IPS-NIHi11 (cell line): Measurements from ENCODE around the gene TANC1.

Source experiments
- DNase-seq: peaks from one replicate; pipeline ENCODE4 v3.0.0; 2012; ENCODE audit warnings: mixed read lengths, low spot score

The TANC1 gene

DNA sequence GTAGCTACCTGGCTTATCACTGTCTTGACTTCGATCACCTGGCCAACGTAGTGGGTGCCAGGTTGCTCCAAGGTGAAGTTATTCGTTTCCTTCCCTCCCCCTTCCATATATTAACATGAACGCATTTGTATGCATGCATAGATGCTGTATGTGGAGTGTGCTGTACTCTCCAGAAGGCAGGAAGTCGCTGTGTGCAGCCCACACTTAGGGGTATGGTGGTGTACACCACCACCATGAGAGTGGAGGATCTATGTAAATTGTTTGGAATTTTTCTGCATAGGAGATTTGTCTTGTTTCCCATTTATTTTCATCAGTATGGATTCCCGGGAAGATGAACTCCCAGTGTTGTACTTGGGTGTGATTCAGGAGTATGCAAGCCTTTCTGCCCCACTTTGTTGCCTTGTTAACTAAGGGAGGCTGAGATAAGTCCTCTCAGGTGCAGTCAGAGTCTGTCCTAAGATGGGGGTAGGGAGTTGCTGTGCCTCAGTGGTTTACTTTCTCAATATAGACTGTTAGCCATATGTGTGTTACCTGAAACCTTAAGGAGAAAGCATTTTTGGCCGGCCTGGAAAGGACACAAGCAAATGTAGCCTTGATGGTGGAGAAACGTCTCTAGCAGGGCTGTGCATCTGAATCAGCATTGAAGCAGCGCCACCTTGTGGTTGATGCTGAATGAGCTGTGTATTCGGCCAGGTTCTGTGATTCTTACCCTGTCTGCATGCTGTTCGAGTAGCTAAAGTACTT, 149.8 kb downstream of the TANC1 start:
- peak; percentile 74 for DNase-seq

DNA sequence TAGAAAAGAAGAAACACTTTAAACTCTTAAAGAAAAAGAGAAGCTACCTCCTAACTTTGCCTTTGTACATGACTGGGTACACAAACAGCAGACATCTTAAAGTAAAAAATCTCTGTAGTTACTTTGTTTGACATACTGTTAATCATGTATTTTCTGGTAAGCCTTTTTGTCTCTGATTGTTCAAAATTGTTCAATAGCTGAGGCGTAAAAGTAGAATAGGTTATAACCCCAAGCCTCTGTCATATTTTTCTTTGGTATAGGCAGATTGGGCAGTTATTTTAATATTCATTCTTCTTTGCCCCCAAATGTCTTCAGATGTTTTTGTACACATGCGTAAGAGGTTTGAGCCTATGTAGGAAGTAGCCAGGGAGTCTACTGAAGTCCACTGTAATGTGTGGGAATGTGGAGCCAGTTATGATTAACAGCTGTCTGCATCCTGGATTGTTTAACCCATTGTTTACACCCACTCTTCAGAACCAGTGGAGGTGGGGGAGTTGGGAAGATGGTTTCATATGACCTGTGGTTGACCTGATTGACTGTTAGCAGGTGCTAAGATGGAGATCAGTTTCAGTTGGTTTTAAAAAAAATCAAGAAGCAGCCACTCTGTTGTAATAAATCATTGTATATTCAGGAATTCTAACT, 150.5 kb downstream of the TANC1 start:
- DNase-seq = no peak

DNA sequence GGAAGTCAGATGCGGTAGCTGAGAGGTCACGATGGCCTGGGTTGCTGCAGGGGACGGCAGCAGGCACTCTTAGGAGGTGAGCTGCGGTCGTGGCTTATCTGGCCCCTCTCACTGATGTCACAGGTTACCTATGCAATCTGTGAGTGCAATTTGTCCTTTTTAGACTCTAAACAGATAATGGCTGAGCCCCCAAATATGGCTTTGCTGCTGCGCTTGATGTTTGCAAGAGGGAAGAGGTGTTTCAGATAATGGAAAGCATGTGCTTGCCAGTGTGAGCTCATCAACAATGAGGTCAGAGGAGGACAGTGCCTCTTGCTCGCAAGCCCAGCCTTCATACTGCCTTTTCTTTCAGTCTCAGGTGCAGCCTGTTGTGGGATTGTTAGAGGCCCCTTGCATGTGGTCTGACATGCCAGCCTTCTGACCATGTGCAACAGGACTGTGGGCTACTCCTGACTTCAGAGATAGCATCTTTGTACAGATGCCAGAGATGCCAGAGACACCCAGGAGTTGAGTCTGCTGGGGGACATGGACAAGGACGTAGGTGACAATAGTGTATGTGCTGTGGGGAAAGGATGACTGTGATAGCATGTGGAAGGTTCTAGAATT, 151.3 kb downstream of the TANC1 start:
- no peak for DNase-seq

DNA sequence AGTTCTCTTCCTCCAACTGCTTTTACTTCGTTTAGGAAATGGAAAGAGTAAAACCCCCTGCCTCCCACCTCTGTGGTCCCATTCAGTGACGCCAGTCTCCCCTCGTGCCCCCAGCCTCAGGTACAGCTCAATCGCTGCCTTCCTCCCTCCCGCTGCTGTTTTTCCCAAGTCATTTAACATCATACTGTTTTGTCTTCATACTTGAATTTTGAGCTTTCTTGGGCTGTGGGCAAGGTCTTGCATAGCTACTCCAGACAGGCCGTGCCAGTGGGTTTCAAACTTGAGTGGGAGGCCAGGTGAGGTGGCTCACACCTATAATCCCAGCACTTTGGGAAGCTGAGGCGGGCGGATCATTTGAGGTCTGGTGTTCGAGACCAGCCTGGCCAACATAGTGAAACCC, 155.3 kb downstream of the TANC1 start:
- DNase-seq = no peak

DNA sequence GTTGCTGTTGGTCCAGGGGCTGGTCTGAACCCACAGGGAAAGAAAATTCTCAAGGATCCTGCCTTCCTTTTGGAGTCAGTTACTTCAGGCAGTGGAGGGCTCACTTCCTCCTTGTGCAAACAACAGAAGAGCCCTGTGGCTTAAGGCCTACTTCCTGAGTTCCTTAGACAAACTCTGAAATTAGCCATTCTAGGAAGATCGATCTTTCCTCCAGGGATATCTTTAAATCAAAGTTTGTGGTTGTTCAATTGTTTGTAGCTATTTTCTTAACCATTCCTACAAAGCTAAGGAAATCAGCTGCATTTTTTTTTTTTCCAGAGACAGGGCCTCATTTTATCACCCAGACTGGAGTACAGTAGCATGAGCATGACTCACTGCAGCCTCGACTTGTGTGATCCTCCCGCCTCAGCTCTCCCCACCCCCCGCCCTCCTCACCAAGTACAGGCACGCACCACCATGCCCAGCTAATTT, 156.0 kb downstream of the TANC1 start:
- DNase-seq = no peak

DNA sequence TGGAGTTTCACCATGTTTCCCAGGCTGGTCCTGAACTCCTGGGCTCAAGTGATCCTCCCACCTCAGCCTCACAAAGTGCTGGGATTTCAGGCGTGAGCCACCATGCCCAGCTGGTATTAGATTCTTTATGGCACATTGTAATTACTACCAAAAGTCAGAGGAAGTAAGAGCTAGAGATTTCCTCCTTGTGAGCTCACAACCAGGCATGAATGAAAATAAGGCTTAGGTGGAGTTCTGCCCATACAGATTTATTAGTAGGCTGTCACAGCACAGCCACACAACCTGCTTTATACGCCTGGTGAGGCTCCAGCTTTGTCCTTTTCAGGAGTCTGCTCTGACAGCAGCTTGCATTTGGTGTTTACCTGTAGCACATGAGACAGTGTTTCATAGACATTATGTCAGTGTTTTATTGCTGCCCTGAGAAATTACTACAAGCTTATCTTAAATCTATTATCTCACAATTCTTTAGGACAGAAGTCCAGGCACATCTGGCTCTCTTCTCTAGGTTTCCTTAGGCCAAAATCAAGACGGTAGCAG, 156.6 kb downstream of the TANC1 start:
- no peak for DNase-seq

DNA sequence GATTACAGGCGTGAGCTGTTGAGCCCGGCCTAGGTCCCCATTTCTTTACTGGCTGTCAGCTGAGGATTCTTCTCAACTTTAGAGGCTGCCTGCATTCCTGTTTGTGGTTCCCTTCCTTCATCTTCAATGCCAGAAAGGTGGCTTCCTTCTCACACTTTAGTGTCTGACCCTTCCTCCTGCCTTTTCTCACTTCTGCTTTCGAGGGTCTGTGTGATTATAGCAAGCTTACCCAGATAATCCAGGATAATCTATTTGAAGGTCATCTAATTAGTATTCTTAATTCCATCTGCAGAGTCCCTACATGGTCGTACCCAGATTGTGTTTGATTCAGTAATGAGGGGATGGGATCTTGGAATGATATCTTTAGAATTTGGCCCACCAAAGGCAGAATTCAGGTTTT, 157.4 kb downstream of the TANC1 start:
- DNase-seq = no peak

DNA sequence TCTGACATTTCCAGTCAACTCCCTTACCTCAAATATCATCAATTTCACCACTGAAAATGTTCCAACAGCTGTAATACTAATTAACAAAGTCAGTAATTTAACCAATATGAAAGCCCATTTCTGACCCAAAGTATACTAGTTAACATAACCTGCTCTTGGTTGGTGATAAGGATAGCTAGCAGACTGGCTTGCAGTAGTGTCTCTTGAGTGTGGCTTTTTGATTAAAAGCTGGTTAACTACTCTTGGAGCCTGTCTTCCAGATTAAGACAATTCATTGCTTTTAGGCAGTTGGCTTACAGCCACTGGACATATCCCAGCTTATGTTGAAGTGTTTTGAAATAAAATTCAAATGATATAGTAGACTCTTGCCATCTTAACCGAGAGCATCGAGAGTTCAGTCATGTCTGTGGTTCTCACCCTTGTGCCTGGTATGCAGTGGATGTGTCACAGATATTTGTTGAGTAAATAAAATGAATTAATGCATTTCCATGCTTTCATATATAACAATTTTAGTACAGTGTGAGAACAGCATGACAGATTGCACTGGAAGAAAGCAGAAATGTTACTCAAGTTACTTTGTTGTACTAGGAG, 158.1 kb downstream of the TANC1 start:
- no peak for DNase-seq

DNA sequence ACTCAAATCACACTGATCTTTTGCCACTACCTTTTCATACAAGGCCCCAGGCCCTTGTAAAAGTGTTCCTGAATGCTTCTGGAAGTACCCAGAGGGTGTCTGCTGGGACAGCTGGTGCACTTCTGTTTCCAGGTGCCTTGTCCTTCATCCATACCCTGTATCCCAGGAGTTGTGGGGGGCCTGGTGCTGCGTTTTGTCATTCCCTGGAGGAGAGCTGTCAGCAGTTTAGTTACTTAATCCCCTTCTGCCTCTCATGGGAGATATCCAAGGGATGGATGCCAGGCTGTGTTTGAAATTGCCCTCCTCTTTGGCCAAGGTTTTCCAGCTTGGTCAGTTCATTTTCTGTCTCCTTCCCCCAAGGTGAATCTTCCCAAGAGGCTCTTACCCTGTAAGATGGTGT, 159.8 kb downstream of the TANC1 start:
- no peak for DNase-seq

DNA sequence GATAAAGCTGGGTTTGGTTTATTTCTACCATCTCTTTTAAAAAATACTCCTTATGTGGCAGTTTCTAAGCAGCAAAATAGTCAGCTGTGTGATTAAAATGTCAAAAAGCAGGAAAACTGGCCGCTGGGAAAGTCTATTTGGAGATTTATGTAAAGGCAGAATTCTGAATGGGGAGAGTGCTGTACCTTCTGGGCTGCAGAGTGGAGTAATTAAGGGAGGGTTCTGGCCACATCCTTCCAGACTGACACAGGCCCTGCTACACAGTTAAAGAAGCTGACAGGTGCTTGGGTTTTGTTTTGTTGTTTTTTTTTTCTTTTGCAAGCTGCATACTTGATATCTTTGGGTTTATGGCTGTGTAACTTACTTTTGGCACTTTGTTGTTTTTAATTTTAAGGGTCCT, 160.8 kb downstream of the TANC1 start:
- no peak for DNase-seq

DNA sequence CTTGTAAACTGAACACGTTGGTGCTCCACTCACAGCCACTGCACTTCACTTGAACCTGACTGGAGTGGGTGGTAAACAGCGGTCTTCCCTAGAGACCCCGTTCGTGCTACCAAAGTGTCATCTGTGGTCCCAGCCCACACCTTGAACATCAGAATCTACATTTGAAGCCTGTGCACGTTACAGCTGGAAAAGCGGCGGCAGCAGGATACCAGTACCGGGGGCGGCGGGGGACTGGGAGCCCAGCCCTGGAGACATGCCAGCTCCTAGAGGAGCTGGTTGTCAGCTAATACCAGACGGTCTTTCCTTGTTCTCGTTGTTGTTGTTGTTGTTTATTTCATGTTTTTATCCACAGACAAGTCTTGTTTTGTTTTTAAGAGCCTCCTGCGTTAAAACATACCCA, 161.4 kb downstream of the TANC1 start:
- DNase-seq = no peak

DNA sequence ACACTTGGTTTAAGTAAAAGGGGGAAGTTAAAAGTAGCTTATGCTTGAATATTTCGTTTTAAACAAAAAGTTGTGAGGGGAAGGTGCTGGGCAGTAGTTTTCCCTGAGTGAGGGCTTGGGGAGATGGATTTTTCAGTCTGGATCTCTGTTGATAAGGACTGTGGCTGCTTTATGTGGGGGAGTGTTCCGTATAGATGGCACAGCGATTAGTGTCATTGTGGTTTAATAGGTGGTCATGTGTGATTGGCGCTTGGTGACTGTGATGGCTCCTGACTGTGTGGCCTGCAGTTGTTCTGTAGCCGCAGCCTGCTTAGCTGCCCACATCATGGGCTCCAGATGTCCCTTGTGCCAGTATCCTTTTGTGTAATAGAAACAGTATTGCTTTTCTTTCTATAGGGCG, 161.9 kb downstream of the TANC1 start:
- no peak for DNase-seq

DNA sequence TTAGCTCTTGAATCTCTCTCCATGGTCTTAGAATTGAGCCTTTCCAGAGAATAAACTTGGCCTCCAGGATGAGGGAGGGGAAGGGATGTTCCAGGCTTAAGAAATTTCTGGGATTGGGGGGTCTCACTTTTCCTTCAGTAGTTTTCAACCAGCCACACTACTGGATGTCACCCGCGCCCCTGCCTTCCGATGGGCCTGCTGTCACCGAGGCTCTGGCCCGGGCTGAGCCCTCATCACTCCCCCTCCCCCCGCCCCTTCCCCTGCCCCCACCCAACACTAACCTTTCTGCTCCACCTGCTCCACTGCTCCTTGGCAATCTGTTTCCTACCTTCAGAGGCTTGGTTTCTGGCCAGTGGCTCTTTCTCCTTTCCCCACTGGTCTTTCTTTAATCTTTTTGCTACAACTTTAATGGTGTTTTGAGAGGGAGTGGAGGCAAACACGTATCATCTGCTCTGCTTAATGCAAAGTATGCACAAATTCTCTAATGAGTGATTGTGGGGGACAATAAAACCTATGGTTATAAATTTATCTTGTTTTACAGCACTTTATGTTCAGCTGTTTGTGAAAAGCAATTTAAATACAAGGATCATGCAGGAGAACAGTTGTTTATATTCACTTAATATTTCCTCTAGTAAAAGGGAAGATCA, 162.9 kb downstream of the TANC1 start:
- peak; percentile 42 for DNase-seq

DNA sequence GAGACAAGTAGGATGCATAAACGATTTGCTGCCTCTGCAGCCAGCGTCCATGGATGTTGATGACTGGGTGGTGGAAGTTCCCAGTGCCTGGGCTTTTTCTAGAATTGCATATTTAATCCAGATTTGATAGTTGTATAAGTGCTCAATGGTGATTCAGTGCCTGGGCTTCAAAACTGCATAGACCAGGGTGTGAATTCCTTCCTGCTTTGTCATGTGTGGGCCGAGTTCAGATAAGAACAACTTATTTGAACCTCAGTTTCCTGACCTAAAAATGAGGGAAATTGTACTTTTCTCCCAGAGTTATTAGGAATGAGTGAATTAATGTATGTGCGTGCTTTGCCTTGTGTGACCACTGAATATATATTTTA, 163.5 kb downstream of the TANC1 start:
- no peak for DNase-seq

DNA sequence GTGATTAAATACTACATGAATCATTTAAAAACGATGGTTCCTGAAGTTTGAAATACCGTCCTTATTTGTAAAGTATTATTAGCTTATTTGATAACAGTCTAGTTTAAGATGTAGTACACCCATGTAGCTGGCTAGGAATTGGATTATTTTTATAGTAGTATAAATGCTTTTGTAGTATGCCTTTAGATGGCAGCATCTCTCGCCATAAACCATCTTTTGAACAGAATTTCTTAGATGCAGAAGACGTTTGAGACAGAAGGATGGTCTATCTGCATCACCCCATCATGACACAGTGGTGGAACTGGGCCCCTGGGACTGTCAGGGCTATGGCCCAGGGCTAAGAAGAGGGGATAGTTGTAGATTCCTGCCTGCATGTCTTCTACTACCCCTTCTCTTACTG, 165.4 kb downstream of the TANC1 start:
- no peak for DNase-seq

DNA sequence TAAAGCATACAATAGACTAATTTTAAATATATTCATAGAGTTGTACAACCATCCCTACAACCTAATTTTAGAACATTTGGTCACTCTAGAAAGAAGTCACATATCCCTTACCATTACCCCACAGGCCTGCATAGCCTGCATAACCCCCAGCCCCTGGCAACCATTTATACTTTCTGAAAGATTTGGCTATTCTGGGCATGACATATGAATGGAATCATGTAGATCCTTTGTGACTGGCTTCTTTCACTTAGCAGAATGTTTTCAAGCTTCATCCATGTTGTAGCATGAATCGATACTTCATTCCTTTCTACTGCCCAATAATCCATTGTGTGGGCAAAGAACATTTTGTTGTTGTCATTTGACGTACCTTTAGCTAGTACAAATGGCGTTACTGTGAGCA, 166.5 kb downstream of the TANC1 start:
- DNase-seq = no peak

DNA sequence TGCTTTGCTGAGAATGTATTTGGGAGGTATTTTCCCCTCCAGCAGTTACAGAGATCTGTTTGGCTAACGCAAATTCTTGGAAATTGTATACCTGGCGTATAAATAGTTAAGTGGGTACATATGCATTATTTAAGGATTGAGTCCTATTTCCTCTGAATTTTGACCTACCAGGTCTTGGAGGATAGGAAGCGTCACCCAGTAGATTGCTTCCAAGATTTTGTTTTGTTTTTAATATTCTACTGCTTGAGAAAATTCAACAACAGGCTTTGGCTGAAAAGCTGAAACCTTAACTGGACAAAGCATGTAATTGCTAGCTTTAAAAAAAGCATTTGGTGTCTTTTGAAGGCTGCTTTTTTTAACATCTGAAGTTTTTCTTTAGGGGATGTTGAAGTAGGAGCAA, 168.0 kb downstream of the TANC1 start:
- no peak for DNase-seq

DNA sequence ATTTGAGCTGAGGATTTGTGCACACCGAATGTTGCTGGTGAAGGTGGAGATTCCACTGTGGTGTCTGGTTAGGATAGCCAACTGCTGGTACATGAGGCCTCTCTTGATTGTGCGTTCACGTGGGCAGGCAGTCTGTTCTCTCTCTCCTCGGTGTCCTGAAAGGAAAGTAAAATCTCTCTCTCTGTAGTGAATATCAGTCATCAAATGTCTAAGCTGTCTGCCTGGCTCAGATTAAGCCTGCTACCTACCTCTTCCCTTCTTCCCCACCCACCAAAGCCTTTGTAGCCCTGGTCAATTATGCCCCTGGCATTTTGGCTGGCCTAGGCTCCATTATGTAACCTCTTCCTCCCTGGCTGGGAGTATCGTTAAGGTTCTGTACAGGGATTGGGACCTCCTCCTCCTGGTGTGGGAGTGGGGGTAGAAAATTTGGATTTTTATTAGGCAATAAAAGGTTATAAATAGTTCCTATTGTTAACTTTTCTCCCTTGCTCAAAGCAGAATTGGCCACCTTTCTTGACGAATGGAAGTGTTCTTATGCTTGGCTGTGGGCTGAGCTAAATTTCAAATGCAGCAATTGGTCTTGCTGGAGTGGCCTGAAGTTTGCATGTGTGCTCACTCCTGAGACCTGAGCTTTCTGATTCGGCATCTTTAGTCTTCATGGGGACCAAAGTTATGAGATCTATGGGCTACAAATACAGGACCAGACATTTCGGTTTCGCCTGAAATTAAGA, 169.2 kb downstream of the TANC1 start:
- DNase-seq = no peak

DNA sequence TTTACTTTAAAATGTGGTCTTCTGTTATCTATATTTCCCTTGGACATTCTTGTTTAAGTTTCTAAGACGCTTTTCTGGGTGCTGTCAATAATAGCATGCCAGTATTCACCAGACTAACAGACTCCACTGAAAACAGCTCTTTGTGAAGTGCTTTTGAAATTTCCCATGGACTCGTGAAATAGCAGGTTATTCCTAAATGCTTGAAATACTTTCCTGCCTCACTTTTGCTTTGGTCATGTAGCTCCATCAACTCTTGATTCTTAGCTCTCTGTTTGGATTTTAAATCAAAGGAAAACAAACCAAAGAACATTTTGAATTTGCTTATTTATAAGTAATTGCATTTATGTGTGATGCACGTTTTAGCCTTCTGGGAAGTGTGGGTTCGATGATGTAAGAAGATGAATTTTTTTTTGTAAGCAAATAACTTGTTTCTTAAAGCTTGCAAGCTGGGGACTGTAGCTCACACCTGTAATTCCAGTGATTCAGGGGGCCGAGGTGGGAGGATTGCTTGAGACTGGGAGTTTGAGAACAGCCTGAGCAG, 170.3 kb downstream of the TANC1 start:
- no peak for DNase-seq

DNA sequence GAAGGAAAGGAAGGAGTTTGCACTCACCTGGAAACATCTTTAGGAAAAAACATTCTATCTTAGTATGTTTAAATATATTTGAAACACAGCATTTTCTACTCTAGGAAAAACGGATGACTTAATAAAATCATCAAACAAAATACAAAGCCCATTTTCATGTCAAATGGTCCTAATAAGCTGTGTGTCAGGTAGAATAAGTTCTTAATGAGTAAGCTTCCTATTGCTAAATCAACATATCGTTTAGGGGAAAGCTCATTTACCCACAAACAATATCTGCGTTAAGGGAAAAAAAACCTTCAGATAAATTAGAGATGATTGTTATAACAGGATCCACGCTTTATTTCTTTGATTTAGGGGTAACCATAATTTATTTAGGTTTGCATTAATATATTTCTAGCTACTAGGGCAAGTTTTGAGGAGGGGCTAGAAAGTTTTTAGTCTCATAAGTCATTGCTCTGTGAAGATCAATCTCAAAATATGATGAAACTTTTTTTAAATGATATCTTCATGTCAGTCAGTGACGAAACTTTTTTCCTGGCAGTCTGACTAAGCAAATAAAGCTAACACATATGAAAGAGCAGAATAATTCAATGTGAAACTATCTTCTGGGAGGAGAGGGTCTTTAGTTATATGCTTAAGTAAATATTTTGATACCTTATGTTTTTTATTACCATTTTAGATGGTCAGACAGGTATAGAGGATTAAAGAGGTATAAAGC, 170.9 kb downstream of the TANC1 start:
- no peak for DNase-seq
